PFSK-1 (cell line): Measurements from ENCODE around the gene PROSER2.

Experiments
- FOXP2 ChIP-seq: optimal IDR thresholded peaks from 2 replicates; pipeline ENCODE3; 2011; ENCODE audit warnings: borderline replicate concordance, control low read depth, inconsistent platforms; ENCODE audit not compliant: insufficient read depth; ENCODE audit errors: extremely low read length, extremely low read depth
- POLR2AphosphoS5 ChIP-seq: IDR thresholded peaks from 2 replicates; pipeline ENCODE4 v1.6.1; 2012; ENCODE audit warnings: low read depth, mild to moderate bottlenecking, control low read depth, low read length, moderate library complexity
- SIN3A ChIP-seq: IDR thresholded peaks from 2 replicates; pipeline ENCODE4 v1.6.1; 2012; ENCODE audit warnings: mild to moderate bottlenecking, low read length, moderate library complexity, borderline replicate concordance; ENCODE audit not compliant: insufficient read depth
- TAF1 ChIP-seq: IDR thresholded peaks from 2 replicates; pipeline ENCODE4 v1.6.1; 2012; ENCODE audit warnings: low read length, control low read depth, borderline replicate concordance; ENCODE audit not compliant: insufficient read depth
- TF ChIP-seq, protein P1 (sequence below), 2 experiments: IDR thresholded peaks; 2 replicates each; pipeline versions ENCODE4 v1.6.1 to v1.8.0; 2011 to 2012; ENCODE audit warnings: low read depth in 2 of 2, low read length in 2 of 2, control low read depth in 1 of 2, inconsistent platforms in 1 of 2, mild to moderate bottlenecking in 1 of 2, moderate library complexity in 1 of 2; ENCODE audit not compliant: insufficient read depth in 1 of 2

The PROSER2 gene

DNA sequence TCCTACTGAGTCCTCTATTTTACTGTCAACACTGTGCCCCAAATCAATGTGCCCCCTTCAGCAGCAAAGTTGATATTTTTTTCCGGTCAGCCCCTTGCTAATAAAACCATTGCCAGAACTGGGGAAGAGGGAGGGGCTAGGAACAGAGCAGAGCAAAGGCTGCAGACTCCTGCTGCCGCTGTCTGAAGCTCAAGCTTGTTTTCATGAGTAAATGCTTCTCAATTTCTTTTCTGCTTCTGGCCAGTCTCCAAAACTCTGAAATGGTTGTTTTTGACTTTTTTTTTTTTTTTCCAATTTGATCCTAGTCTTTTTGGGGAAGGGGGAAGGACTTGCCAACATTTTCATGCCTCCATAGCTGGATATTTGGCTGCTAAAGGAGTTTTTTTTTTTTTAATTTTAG, 26.7 kb upstream of the PROSER2 start:
- TF ChIP-seq, protein P1, sequence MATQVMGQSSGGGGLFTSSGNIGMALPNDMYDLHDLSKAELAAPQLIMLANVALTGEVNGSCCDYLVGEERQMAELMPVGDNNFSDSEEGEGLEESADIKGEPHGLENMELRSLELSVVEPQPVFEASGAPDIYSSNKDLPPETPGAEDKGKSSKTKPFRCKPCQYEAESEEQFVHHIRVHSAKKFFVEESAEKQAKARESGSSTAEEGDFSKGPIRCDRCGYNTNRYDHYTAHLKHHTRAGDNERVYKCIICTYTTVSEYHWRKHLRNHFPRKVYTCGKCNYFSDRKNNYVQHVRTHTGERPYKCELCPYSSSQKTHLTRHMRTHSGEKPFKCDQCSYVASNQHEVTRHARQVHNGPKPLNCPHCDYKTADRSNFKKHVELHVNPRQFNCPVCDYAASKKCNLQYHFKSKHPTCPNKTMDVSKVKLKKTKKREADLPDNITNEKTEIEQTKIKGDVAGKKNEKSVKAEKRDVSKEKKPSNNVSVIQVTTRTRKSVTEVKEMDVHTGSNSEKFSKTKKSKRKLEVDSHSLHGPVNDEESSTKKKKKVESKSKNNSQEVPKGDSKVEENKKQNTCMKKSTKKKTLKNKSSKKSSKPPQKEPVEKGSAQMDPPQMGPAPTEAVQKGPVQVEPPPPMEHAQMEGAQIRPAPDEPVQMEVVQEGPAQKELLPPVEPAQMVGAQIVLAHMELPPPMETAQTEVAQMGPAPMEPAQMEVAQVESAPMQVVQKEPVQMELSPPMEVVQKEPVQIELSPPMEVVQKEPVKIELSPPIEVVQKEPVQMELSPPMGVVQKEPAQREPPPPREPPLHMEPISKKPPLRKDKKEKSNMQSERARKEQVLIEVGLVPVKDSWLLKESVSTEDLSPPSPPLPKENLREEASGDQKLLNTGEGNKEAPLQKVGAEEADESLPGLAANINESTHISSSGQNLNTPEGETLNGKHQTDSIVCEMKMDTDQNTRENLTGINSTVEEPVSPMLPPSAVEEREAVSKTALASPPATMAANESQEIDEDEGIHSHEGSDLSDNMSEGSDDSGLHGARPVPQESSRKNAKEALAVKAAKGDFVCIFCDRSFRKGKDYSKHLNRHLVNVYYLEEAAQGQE (IDR thresholded peaks at IDR 0.05; ENCODE audit: insufficient read depth in 1 of 2, low read depth in 2 of 2, low read length in 2 of 2) = no peak
- TF ChIP-seq TAF1 (no peak), FOXP2 (no peak), SIN3A (no peak), POLR2AphosphoS5 (no peak)

GRCh38 chr10:11797281-11797680, 25.9 kb upstream of the PROSER2 start:
- TF ChIP-seq SIN3A = no peak

DNA sequence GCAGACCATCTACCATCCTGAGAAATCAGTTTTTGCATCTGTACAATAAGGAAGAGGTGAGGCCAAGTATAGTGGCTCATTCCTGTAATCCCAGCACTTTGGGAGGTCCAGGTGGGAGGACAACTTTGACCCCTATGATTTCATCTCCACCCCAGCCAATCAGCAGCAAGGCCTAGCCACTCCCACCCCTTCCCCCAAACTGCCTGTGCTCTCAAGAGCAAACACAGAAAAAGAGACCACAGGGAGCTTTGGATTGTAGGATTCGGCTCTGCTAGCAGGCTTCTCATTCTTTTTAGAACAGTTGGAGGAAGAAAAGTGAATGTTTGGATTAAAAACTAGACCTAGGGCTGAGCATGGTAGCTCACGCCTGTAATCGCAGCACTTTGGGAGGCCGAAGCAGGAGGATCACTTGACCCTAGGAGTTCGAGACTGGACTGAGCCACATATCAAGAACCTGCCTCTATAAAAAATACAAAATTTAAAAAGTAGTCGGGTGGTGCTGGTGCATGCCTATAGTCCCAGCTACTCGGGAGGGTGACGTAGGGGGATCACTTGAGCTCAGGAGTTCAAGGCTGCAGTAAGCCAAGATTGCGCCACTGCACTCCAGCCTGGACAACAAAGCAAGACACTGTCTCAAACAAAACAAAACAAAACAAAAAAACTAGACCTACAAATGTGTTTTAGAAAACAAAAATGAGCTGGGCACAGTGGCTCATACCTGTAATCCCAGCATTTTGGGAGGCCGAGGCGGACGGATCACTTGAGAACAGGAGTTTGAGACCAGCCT, 25.1 kb upstream of the PROSER2 start:
- TF ChIP-seq FOXP2 (no peak), TAF1 (no peak), SIN3A (no peak), POLR2AphosphoS5 (no peak)
- TF ChIP-seq, protein P1 (IDR thresholded peaks at IDR 0.05; ENCODE audit: insufficient read depth in 1 of 2, low read depth in 2 of 2, low read length in 2 of 2) = no peak

DNA sequence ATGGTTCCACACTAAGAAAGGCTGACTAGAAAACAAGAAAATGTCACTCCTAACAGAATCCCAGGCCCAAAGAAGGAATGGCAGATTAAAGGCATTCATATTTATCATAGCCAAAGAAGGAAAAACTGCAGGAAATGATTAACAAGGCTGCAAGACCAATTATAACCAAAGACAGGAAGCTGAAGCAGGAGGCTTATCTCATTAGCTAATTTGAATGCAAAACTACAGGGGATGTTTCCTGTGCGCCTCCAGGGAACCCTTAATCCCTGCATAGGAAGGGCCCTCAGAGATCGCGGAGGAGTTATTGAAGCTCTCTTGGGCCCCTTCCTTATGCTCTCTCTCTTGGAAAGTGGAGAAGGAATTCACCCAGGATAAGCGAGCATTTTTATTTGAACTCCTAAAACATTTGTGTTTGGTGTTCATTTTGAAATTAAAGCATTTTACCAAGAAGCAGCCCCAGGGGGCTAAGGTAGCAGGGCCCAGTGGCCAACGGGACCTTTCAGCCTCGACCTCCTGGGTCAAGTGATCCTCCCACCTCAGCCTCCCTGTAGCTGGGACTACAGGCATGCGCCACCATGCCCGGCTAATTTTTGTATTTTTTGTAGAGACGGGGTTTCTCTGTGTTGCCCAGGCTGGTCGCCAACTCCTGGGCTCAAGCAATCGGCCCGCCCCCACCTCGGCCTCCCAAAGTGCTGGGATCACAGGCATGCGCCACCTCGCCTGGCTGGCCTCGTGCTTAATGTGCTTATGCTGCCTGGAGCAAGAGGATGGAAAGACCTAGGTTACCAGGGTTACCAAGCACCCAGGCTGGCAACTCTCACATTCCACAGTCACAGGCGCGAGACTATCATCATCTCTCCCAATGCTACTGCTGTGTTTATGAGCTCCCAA, 24.1 kb upstream of the PROSER2 start:
- TF ChIP-seq POLR2AphosphoS5 = no peak
- no peak for TF ChIP-seq TAF1
- no peak for TF ChIP-seq FOXP2
- no peak for TF ChIP-seq SIN3A
- TF ChIP-seq, protein P1 (IDR thresholded peaks at IDR 0.05; ENCODE audit: insufficient read depth in 1 of 2, low read depth in 2 of 2, low read length in 2 of 2) = no peak; a peak in 1 of 4 replicates

DNA sequence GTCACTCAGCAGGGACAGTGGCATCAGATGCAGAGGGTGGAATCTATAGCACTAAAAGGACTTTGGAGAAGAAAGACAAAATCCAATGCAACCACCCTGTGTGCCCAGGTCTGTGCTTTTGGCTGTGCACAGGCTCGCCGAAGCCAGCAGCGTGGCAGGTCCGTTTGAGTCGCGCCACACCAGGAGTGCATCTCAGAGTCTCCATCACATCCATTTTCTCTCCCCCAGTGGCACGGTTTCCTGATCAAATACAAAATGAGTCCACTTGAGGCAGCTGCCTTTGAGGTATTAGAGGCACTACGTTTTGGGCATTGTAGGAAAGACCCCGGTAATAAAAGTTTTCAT, 23.4 kb upstream of the PROSER2 start:
- TF ChIP-seq, protein P1 (IDR thresholded peaks at IDR 0.05; ENCODE audit: insufficient read depth in 1 of 2, low read depth in 2 of 2, low read length in 2 of 2) = no peak
- TF ChIP-seq POLR2AphosphoS5 (no peak), SIN3A (no peak), TAF1 (no peak), FOXP2 (no peak)
